ENCODE results near the gene PIN1.

The PIN1 gene

DNA sequence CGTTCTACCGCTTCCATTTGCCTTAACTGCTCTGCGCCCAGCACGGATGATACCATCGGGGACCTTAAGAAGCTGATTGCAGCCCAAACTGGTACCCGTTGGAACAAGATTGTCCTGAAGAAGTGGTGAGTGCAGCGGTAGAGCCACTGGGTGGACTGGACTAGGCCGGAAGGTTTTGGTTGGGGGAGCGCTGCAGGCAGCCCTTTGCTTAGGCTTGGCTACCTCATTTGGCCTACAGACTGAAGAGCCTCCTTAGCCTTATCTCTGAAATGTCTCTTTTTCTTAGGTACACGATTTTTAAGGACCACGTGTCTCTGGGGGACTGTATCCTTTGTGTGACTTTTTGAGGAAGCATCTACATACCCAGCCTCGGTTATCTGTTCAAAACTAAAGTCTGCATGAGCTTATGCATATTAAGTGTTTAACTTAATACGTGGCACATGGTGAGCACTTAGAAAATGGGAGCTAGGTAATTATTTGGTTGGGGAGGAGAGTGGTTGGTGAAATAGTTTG lies 6.5 kb upstream of the PIN1 start:
- CTCF ChIA-PET = interaction anchor here (1.2 to 2.7 kb wide), 3 partner anchors 9 to 203 kb away, joined by 4 to 10 read pairs (median 4); no protein-coding TSS in a partner anchor
- no peak for DNase-seq (ENCODE audit: low read depth, low spot score)
- TF ChIP-seq, protein P1, sequence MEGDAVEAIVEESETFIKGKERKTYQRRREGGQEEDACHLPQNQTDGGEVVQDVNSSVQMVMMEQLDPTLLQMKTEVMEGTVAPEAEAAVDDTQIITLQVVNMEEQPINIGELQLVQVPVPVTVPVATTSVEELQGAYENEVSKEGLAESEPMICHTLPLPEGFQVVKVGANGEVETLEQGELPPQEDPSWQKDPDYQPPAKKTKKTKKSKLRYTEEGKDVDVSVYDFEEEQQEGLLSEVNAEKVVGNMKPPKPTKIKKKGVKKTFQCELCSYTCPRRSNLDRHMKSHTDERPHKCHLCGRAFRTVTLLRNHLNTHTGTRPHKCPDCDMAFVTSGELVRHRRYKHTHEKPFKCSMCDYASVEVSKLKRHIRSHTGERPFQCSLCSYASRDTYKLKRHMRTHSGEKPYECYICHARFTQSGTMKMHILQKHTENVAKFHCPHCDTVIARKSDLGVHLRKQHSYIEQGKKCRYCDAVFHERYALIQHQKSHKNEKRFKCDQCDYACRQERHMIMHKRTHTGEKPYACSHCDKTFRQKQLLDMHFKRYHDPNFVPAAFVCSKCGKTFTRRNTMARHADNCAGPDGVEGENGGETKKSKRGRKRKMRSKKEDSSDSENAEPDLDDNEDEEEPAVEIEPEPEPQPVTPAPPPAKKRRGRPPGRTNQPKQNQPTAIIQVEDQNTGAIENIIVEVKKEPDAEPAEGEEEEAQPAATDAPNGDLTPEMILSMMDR (IDR thresholded peaks at IDR 0.05; ENCODE audit: insufficient read depth, low read length, missing control alignments) = no peak
- H3K4me3 ChIP-seq (ENCODE audit: low read depth, low read length) = peak overlapping the region; percentile 96
- POLR2A ChIA-PET = interaction anchor here (1.0 to 1.3 kb wide), 2 partner anchors 10 to 28 kb away, joined by 3 read pairs; partner anchors contain the start of gene FBXL12

DNA sequence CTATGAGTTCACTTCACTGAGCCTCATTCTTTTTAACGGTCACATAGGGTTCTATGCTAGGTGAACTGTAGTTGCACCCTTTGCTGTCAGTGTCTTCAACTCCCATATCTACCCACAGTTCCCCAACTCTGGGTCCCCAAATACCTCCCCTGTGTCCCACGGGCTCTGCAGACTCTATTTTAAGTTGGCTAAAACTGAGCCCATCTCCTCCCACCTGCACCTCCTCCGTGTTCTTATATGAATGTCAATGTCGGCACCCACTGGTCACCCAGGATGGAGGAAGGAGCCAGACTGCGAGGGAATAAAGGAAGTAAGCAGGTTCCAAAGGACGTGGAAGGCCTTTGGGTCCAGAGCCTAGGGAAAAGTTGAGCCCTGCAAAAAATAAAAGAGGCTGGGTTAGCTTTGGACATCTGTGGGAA lies 802 bp upstream of the PIN1 start:
- no peak for DNase-seq (ENCODE audit: low read depth, low spot score)
- ChIA-PET CTCF (interaction anchor here (0.7 to 6.2 kb wide), 4 partner anchors 12 to 208 kb away, joined by 3 to 69 read pairs (median 4); no protein-coding TSS in a partner anchor), POLR2A (interaction anchor here (0.5 kb wide), 1 partner anchor 150 kb away, joined by 3 read pairs; no protein-coding TSS in a partner anchor)
- H3K4me3 ChIP-seq (ENCODE audit: low read depth, low read length) = peak overlapping the region; percentile 86
- TF ChIP-seq, protein P1 (IDR thresholded peaks at IDR 0.05; ENCODE audit: insufficient read depth, low read length, missing control alignments) = no peak

DNA sequence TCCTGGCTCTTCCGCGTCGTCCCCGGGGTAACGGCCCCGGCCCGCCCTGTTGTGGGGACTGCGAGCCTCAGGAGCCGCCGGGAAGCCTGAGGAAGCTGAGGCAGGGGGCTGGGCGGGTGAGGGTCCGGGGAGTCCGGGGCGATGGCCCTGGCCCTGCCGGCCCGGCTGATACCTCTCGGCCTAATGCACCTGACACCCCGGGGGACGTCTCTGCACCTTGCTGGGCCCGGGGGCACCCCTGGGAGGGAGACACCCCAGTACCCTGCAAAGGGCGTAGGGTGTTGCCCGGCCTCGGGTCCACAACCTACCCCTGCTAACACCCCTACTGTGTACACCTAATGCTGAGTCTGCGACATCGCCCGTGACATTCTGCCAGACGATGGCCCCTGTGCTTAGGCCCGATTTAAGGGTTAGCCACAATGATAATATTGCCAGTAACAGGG lies 410 bp downstream of the PIN1 start:
- POLR2A ChIA-PET = no interaction called here

DNA sequence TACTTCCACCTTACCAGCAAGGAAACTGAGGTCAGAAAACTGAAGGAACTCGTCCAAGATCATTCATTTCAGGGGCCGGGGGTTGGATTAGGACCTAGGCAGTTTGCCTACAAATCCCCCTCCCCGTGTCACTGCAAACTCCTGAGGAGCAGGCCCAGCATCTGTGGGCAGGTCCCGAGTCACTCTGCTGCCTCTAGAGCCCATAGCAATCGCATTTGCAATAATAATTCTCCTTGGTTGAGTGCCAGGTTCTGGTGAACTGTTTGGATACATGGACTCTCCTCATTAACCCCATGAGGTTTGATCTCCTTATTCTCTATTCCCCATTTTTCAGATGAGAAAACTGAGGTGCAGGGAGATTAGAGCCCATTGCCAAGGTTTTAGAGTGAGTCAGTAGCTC lies 903 bp downstream of the PIN1 start:
- ChIA-PET POLR2A (no interaction called here), CTCF (interaction anchor here (2.4 to 6.2 kb wide), 2 partner anchors 10 kb away, joined by 14 to 69 read pairs; no protein-coding TSS in a partner anchor)
- no peak for DNase-seq (ENCODE audit: low read depth, low spot score)
- TF ChIP-seq, protein P1 (IDR thresholded peaks at IDR 0.05; ENCODE audit: insufficient read depth, low read length, missing control alignments) = no peak
- H3K4me3 ChIP-seq (ENCODE audit: low read depth, low read length) = peak overlapping the region; percentile 88

More for the DNA sequence above, 410 bp downstream of the PIN1 start:
- H3K4me3 ChIP-seq (ENCODE audit: low read depth, low read length) = peak overlapping the region; percentile 88
- TF ChIP-seq, protein P1 (IDR thresholded peaks at IDR 0.05; ENCODE audit: insufficient read depth, low read length, missing control alignments) = no peak
- DNase-seq (ENCODE audit: low read depth, low spot score) = no peak
- CTCF ChIA-PET = interaction anchor here (0.6 to 6.2 kb wide), 6 partner anchors 8 to 214 kb away, joined by 3 to 69 read pairs (median 4); partner anchors contain the start of gene ZNF561

DNA sequence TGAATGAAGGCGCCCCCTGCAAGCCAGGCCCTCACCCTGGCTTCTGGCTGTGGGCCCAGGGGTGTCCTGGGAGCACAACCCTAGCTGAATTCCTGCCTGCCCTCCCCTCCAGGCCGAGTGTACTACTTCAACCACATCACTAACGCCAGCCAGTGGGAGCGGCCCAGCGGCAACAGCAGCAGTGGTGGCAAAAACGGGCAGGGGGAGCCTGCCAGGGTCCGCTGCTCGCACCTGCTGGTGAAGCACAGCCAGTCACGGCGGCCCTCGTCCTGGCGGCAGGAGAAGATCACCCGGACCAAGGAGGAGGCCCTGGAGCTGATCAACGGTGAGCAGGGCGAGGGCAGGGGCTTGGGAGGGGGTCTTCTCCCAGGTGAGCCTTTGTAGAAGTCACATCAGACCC lies 3.2 kb downstream of the PIN1 start:
- H3K4me3 ChIP-seq (ENCODE audit: low read depth, low read length) = no peak overlapping the region
- CTCF ChIA-PET = interaction anchor here (1.9 to 6.2 kb wide), 2 partner anchors 8 to 20 kb away, joined by 4 to 69 read pairs; partner anchors contain the start of gene FBXL12
- TF ChIP-seq, protein P1 (IDR thresholded peaks at IDR 0.05; ENCODE audit: insufficient read depth, low read length, missing control alignments) = no peak
- DNase-seq (ENCODE audit: low read depth, low spot score) = no peak
- POLR2A ChIA-PET = no interaction called here

DNA sequence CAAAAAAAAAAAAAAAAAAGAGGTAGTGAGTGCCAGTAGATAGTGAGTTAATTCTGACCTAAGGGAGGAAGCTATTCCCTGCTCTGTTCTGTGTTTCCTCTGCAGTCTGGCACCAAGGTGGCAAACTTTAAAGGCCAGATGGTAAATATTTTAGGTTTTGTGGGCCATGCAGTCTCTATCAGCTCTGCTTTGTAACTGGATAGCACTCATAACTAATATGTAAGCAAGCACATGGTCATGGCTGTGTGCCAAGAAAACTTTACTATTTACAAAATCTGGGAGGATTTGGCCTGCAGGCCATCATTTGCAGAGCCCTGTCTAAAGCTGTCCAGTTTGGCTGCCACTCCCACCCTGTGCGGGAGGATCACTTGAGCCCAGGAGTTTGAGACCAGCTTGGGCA lies 4.3 kb downstream of the PIN1 start:
- H3K4me3 ChIP-seq (ENCODE audit: low read depth, low read length) = no peak overlapping the region
- POLR2A ChIA-PET = interaction anchor here (0.6 kb wide), 2 partner anchors 17 to 504 kb away, joined by 3 to 5 read pairs; no protein-coding TSS in a partner anchor
- no peak for DNase-seq (ENCODE audit: low read depth, low spot score)
- TF ChIP-seq, protein P1 (IDR thresholded peaks at IDR 0.05; ENCODE audit: insufficient read depth, low read length, missing control alignments) = no peak
- CTCF ChIA-PET = interaction anchor here (1.9 to 6.2 kb wide), 2 partner anchors 7 to 21 kb away, joined by 4 to 69 read pairs; partner anchors contain the start of gene FBXL12

All from AG04449 (cell line).